ENCODE results near the gene PODXL.
A peak's percentile ranks its signal among the peaks of the same experiment; 100 is the strongest.

PODXL gene

GRCh38 chr7:131554880-131555516, 1.4 kb downstream of the PODXL start:
- peaks cover 13% of the 10 kb centered on the region for H3K4me1 ChIP-seq (ENCODE audit: low read length)
- H2AFZ ChIP-seq (ENCODE audit: low read length), result no peak overlapping the region
- no peak for DNase-seq
- no peaks in the 10 kb centered on the region for H3K36me3 ChIP-seq (replicated peaks; ENCODE audit: insufficient read depth, low read length)
- H3K9me2 ChIP-seq (replicated peaks; ENCODE audit: insufficient read depth, low read length), result no peaks in the 10 kb centered on the region
- peaks cover 8% of the 10 kb centered on the region; the same call in 1 of the 2 replicates for H3F3A ChIP-seq (ENCODE audit: insufficient read depth, low read length)
- no peak for TF ChIP-seq EZH2phosphoT487 (IDR thresholded peaks at IDR 0.05; ENCODE audit: low read length)
- TF ChIP-seq EZH2 (optimal IDR thresholded peaks at IDR 0.05; ENCODE audit: low read depth, low read length), result no peak
- TF ChIP-seq, protein P1, sequence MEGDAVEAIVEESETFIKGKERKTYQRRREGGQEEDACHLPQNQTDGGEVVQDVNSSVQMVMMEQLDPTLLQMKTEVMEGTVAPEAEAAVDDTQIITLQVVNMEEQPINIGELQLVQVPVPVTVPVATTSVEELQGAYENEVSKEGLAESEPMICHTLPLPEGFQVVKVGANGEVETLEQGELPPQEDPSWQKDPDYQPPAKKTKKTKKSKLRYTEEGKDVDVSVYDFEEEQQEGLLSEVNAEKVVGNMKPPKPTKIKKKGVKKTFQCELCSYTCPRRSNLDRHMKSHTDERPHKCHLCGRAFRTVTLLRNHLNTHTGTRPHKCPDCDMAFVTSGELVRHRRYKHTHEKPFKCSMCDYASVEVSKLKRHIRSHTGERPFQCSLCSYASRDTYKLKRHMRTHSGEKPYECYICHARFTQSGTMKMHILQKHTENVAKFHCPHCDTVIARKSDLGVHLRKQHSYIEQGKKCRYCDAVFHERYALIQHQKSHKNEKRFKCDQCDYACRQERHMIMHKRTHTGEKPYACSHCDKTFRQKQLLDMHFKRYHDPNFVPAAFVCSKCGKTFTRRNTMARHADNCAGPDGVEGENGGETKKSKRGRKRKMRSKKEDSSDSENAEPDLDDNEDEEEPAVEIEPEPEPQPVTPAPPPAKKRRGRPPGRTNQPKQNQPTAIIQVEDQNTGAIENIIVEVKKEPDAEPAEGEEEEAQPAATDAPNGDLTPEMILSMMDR (IDR thresholded peaks at IDR 0.05; ENCODE audit: low read length), result no peak
- H4K20me1 ChIP-seq (ENCODE audit: insufficient read depth, low read length), result no peaks in the 10 kb centered on the region
- H3K27me3 ChIP-seq (replicated peaks; ENCODE audit: insufficient read depth, low read length), result no peaks in the 10 kb centered on the region
- H3K4me3 ChIP-seq (ENCODE audit: low read length), result peak overlapping the region; percentile 89
- H3K79me2 ChIP-seq (ENCODE audit: low read length), result 0 out of 2 replicates have a peak, but pooled peaks cover 10% of the 10 kb centered on the region
- no peak overlapping the region for H3K27ac ChIP-seq (ENCODE audit: low read length)
- peak overlapping the region; percentile 100 for H3K4me2 ChIP-seq (ENCODE audit: low read depth, low read length)
- no peaks in the 10 kb centered on the region for H3K9me3 ChIP-seq (replicated peaks; ENCODE audit: insufficient read depth, low read length)
- H3K9ac ChIP-seq (ENCODE audit: low read length), result peak overlapping the region; percentile 65; the same call in 1 of the 2 replicates

- H3K27me3 ChIP-seq (replicated peaks; ENCODE audit: insufficient read depth, low read length), result no peaks in the 10 kb centered on the region
- H3K27ac ChIP-seq (ENCODE audit: low read length), result no peak overlapping the region
- no peak overlapping the region for H2AFZ ChIP-seq (ENCODE audit: low read length)
- TF ChIP-seq EZH2phosphoT487 (IDR thresholded peaks at IDR 0.05; ENCODE audit: low read length) (no peak), EZH2 (optimal IDR thresholded peaks at IDR 0.05; ENCODE audit: low read depth, low read length) (no peak)
- TF ChIP-seq, protein P1 (IDR thresholded peaks at IDR 0.05; ENCODE audit: low read length), result no peak
- H3K79me2 ChIP-seq (ENCODE audit: low read length), result 0 out of 2 replicates have a peak, but pooled peaks cover 10% of the 10 kb centered on the region
- no peaks in the 10 kb centered on the region for H4K20me1 ChIP-seq (ENCODE audit: insufficient read depth, low read length)
- no peak overlapping the region for H3K4me2 ChIP-seq (ENCODE audit: low read depth, low read length)
- H3K9ac ChIP-seq (ENCODE audit: low read length), result no peak overlapping the region
- DNase-seq, result no peak
- H3K4me3 ChIP-seq (ENCODE audit: low read length), result no peak overlapping the region
- peaks cover 13% of the 10 kb centered on the region for H3K4me1 ChIP-seq (ENCODE audit: low read length)
- H3K9me3 ChIP-seq (replicated peaks; ENCODE audit: insufficient read depth, low read length), result no peaks in the 10 kb centered on the region
- no peaks in the 10 kb centered on the region for H3K9me2 ChIP-seq (replicated peaks; ENCODE audit: insufficient read depth, low read length)
- no peaks in the 10 kb centered on the region for H3K36me3 ChIP-seq (replicated peaks; ENCODE audit: insufficient read depth, low read length)
- H3F3A ChIP-seq (ENCODE audit: insufficient read depth, low read length), result peaks cover 8% of the 10 kb centered on the region; the same call in 1 of the 2 replicates
Measured at GRCh38 chr7:131553931-131554330, 2.5 kb downstream of the PODXL start.

DNA sequence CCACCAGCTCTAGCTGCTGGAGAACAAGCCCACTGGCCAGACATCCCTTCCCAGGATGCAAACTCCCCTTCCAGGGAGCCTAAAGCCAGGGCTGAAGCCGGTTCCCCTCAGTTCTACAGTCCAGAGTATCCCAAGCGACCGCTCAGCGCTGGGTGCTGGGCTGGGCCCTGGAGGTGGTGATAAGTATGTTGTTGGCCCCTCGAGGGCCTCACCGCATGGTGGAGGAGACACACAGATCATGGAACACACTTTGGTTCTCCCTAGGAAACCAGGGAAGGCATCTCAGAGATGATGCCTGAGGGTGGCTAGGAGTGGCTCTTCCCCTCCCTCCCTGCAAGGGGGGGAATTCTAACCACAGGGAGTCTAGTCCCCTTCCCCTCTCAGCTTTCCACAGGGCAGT, 4.4 kb downstream of the PODXL start:
- H3K4me2 ChIP-seq (ENCODE audit: low read depth, low read length), result no peak overlapping the region
- TF ChIP-seq EZH2 (optimal IDR thresholded peaks at IDR 0.05; ENCODE audit: low read depth, low read length), result no peak
- TF ChIP-seq, protein P1 (IDR thresholded peaks at IDR 0.05; ENCODE audit: low read length), result no peak
- no peak for TF ChIP-seq EZH2phosphoT487 (IDR thresholded peaks at IDR 0.05; ENCODE audit: low read length)
- H3F3A ChIP-seq (ENCODE audit: insufficient read depth, low read length), result peaks cover 5% of the 10 kb centered on the region; the same call in 1 of the 2 replicates
- H3K9me2 ChIP-seq (replicated peaks; ENCODE audit: insufficient read depth, low read length), result no peaks in the 10 kb centered on the region
- H3K27ac ChIP-seq (ENCODE audit: low read length), result no peak overlapping the region
- H3K27me3 ChIP-seq (replicated peaks; ENCODE audit: insufficient read depth, low read length), result no peaks in the 10 kb centered on the region
- 0 out of 2 replicates have a peak, but pooled peaks cover 10% of the 10 kb centered on the region for H3K79me2 ChIP-seq (ENCODE audit: low read length)
- H3K9ac ChIP-seq (ENCODE audit: low read length), result no peak overlapping the region
- no peak overlapping the region for H3K4me3 ChIP-seq (ENCODE audit: low read length)
- no peaks in the 10 kb centered on the region for H3K36me3 ChIP-seq (replicated peaks; ENCODE audit: insufficient read depth, low read length)
- H4K20me1 ChIP-seq (ENCODE audit: insufficient read depth, low read length), result no peaks in the 10 kb centered on the region
- no peaks in the 10 kb centered on the region for H3K9me3 ChIP-seq (replicated peaks; ENCODE audit: insufficient read depth, low read length)
- H2AFZ ChIP-seq (ENCODE audit: low read length), result no peak overlapping the region
- H3K4me1 ChIP-seq (ENCODE audit: low read length), result peaks cover 11% of the 10 kb centered on the region
- no peak for DNase-seq

Measured in MM.1S (cell line).